ENCODE data around the gene RASD1.

Gene RASD1

DNA sequence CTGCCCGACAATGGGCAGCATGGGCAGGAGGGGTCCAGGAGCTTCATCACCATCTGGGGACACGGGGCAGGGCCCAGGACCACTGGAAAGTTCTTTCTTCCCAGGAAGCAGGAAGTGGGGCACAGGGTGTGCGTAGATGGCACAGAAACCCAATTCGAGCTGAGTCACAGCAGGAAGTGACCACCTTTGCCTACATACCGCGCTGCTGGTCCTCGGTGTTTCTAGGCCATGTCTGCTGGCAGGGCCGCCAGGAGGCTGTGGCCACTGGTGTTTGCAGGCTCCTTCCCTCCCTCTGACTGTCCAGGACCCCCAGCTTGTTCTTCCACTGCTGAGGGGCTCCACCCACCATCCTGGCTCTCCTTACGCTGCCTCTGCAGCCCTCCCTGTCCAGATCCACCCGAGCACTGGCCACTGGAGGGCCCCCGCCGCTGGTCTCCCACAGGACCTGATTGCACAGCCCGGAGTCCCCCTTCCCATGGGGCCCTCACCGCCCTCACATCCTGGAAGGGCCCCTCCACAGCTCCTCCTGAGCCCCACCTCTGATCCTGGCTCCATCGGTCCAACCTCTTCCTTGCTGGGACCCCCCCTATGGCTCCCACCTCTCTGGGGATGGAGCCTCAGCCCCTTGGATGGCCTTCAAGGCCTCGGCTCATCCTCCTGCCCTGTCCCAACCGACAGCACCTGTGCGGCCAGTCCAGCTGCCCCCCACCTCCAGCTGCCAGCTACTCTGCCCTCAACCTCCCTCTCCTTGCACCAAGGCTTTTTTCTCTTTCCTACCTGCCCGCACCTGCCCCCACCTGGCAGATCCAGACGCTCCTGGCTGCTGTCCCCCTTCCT, 14.5 kb upstream of the RASD1 start:
- DNase-seq (ENCODE audit: low read depth in 2 of 2): no peak

DNA sequence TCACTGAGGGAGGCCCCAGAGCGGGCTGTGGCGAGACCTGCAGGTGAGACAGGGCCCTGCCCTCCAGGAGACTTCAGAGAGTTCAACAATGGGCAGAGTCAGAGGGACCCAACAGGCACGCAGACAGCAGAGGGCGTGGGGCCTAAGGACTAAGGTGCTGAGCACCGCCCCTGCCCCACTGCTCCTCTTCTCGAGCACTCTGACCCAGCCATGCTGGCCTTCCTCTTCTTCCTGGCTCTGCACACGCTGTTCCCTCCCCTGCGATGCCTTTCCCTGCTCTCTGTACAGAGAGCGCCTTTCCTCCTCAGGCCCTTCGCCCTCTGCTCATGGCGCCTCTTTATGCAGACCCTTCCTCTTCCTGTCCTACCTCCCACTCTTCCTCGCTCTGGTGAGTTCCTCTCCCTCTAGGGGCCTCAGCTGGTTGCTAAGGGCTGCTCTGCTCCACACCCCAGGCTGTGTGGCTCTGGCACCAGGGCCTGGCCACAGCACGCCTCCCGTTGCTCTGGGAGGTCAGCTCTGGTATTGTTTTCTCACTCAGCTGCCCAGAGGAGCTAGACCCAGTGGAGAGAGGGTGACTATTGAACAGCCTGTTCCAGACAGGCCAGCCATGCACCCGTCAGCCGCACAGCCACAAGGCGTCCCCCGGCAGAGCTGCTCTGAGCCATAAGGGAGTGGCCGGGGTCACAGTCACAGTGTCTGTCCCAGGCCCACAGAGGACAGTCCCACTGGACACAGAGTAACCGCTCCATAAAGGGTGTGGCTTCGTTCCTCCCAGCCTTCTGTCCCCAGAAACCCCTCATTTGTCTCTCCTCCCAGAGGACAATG, 13.6 kb upstream of the RASD1 start:
- no peak for DNase-seq (ENCODE audit: low read depth in 2 of 2)

DNA sequence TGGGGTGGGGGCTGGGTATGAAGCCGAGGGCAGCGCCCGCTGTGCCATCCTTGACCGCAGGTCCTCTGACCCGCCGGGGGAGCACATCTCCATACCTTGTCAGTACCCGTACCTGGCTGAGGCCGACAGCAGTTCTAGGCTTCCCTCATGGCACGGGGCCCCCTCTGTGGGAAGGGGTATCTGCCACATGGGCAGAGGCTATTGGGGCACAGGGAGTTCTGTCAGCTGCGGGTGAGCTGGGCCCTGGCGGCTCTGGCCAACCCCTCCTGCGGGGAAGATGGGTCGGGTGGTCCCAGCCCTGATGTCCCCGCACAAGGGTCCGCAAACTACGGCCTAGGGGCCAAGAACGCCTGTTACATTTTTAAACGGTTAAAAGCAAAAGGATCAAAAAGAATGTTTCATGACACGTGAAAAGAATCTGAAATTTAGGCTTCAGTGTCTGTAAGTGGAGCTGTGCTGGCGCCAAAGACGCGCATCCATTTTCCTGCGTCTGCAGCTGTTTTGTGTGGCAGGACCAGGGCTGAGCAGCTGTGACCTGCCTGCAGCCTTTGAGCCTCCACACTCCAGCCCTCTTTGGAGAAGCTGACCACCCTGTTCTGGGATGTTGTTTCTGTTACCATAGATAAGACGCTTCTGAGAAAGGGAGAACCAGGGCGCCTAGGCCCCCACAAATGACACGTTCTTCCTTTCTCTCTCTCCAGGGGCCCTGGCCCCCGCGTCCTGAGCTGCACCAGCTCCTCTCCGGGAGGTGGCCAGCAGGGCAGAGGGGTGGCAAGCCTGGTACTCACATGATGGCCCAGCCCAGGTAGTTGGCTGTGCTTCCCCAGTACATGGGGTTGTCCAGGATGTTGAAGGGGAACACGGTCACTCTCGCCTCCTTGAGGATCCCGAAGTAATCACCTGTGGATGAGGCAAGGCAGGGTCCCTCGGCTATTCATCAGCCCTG, 12.7 kb upstream of the RASD1 start:
- DNase-seq (ENCODE audit: low read depth in 2 of 2): no peak

DNA sequence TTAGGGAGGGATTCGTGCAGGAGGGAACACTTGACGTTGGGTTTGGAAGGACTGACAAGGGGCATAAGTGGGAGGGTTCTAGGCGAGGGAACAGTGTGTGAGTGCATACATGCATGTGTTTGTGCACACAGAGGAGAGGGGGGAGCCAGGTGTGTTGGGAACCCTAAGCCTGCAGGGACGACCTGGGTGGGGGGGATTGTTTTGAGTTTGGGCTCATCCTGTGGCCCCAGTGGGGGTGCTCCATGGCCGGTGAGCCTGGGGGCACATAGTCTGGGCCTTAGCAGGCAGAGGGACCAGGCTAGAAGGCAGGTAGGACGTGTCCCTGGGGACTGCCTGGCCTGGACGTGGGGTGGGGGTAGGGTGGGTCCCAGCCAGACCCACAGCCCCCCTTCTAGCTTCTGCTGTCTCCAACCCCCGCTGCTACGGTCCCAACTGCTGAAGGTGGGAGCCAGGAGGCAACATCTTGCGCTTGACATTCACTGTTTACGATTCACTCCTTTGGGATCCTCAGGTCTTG, 11.9 kb upstream of the RASD1 start:
- DNase-seq (ENCODE audit: low read depth in 2 of 2): no peak

DNA sequence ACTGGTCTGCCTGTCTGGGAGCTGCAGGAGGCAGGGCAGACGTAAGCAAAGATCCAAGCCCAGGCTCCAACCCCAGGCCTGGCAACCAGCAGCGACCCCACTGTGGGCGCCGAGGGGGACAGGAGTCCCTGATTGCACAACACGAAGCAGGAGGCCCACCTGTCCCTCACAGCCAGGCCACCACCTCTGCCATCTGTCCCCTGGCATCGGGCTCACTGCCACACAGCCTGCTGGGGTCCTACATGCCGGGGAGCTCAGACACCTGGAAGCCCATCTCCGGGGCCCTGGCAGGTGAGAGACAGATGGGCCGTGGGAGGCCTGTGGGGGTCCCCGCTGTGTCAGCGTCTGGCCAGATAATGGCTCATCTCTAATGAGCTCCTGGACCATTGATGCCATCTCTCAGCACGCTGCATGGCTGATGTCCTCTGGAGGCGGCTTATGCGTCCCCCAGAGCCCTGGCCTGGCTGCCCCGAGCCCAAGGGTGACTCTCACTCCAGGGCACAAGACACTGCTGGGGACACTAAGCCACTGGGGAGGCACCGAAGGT, 11.3 kb upstream of the RASD1 start:
- no peak for DNase-seq (ENCODE audit: low read depth in 2 of 2)

DNA sequence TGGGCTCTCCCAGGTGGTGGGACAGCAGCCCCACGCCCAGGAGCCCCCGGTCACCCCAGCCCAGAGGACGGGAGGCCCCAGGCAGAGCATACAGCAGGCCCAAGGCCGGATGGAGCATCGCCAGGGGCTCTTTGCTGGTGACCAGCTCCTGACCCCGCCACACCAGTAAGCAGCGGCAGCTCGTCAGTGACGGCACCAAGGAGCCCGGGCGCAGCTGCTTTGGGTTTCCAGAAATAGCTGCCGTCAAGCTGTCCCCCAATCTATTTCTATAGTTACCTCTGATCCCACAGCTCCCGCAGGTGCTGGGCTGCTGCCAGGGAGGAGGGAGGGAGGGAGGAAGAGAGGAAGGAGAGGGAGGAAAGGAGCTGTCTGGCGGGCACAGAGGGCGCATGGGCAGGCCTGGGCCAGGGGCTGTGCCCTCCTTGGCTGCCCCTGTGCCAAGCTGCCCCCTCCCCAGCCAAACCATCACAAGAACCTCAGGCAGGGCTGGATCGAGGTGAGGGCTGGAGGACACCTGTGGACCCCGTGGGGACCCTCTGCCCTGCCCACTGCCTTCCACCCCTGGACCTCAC, 10.8 kb upstream of the RASD1 start:
- DNase-seq (ENCODE audit: low read depth in 2 of 2): no peak

DNA sequence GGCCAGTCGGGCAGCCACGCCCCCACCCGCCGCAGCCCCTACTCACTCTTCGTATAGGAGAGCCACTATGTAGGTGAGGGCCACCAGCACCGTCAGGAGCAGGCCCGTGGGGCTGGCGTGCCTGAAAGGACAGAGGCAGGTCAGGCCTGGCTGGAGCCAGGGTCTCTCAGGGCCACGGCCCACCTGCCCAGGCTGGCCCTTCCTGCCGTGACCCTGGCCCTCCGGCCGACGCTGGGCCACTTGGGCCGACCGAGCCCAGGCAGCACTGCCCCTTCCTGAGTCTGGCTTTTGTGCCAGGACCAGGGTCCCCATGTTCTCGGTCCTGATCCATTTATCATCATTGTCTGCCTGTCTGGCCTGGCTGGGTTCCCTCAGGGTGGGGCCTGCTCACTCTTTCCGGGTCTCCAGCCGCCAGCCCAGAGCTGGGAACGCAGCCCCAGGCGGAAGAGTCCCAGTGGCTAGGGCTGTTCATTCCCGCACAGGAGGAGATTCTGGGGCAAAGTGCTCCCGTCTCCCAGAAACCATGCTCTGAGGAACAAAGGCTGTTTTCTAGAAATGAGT, 10.1 kb upstream of the RASD1 start:
- no peak for DNase-seq (ENCODE audit: low read depth in 2 of 2)

DNA sequence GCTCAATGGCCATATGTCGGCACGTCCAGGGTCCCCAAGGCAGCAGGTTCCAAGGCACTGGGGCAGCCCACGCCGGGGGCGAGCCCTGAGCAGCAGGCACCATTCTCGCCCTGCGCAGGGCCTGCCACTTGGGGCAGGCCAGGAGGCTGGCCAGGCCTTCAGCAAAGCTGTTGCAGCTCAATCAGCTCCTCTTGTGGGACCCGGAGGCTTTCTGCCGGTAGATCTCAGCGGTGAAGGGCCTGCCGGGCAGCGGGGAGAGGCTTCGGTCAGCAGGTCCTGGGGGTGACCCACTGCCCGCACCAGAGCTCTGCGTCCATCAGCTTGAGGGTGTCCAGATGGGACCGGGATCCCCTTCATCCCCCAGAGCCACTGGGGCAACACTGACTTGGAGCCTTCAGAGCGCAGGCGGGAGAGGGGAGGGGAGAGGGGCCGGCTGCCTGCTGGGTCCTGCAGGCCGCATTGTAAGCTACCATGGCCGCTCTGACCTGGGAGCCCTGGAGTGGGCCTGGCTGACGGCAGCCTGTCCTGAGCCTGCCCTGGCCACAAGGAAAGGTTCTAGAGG, 9.5 kb upstream of the RASD1 start:
- no peak for DNase-seq (ENCODE audit: low read depth in 2 of 2)

DNA sequence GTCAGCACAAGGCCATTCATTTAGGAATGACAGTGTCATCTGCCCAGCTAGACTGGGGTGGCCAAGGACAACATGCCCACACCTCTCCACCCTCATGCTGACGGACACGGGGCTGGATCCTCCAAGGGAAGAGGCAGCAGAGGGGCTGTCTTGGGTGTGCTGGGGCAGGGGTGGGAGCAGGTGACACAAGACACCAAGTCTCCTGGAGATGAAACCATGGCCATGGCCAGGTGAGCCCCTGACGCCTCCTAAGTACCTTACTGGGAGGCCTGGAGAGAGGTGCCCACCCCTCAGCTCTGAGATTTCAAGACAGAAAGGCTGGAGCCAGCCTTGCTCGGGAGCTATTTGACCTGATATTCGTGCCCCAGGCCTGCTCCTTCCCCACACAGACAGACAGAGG, 9.0 kb upstream of the RASD1 start:
- DNase-seq (ENCODE audit: low read depth in 2 of 2): no peak

DNA sequence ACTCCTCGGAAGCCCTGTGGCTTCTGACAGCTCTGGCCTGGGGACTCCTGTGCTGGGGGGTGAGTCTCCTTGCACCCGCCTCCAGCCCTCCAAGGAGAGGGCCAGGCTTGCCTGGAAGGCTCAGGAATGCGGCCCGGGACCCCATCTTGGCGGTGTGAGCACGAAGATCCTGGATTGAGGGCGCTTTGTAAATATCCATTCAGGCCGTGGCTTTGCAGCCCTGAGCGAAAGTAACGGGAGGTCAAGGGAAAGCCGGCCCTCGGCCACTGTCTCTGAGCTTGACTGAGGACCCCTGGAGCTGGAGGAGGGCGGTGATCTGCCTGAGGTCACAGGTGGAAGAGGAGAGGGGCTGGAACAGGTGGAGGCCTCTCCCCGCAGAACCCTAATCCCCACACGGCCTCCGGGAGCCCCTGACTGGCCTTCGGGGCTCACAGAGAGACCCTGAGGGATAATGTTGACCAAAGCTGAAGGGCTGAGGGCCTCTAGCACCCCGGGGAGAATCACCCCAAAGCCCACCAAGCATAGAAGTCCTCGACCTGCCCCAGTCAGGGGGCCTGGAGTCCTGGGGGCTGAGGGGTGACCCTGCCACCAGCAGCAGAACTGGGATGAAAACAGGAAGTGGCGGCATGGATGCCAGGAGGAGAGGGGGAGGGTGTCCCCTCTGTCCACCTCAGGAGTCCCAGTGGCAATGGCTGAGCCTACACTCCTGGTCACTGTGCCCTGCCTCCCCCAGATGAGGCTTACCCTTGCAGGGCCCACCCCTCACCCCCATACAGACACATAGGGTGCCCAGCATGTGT, 8.3 kb upstream of the RASD1 start:
- no peak for DNase-seq (ENCODE audit: low read depth in 2 of 2)

DNA sequence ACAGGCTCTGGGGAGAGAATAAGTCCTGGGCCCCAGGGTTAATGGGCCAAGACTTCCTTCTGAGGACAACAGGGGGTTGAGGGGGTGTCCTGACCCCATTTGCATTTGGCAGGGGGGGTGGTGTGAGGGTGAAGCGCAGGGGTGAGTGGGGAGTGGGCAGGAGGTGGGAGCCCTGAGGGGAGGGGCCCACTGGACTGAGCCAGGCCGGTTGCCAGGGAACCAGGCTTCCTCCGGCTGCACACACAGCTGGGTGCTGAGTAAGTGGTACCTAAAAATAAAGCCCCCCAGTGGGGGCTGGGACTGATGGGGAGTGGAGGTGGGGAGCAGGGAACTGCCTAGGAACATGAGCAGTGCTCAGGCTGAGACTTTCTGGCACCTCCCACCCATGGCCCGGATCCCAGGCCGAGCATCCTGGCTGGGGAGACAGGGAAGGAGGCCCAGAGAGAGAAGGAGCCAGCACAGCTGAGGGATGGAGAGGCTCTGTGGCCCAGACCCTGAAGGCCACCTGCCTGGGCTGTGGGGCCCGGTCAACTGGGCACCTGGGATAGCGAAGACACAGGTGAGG, 7.5 kb upstream of the RASD1 start:
- DNase-seq (ENCODE audit: low read depth in 2 of 2): no peak

DNA sequence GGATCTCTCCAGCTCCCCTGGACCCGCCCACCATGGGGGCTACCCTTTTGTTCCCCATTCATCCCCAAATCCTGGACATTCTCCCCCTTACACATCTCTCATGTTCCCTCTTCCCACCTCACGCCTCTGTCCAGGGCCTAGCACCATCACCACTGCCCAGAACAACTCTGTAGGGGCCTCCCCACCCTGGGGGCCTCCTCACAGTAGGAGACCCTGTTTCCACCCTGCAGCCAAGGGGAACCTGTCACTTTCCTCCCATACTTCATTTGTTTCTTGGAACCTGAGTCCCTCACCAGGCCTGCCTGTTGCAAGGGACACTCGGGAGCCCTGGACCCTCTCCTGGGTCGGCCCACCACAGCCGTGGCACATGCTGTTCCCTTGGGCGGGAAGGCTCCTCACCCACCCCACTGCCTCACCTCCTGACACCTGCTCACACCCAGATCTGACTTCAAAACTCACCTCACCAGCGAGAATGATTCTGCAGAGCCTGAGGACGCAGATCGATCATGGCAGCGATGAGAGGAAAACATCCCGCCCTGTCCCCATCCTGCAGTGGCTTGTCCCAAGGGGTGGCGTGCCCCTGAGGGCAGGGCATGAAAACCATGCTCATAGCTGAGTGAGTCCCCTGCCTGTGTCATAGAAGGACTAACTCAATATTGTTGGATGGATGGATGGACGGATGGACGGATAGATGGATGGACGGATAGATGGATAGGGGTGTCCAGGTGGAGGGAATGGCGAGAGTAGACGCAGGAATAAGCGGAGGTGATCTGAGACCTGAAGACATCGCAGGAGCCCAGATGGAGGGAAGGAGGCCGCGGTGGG, 6.8 kb upstream of the RASD1 start:
- no peak for DNase-seq (ENCODE audit: low read depth in 2 of 2)

DNA sequence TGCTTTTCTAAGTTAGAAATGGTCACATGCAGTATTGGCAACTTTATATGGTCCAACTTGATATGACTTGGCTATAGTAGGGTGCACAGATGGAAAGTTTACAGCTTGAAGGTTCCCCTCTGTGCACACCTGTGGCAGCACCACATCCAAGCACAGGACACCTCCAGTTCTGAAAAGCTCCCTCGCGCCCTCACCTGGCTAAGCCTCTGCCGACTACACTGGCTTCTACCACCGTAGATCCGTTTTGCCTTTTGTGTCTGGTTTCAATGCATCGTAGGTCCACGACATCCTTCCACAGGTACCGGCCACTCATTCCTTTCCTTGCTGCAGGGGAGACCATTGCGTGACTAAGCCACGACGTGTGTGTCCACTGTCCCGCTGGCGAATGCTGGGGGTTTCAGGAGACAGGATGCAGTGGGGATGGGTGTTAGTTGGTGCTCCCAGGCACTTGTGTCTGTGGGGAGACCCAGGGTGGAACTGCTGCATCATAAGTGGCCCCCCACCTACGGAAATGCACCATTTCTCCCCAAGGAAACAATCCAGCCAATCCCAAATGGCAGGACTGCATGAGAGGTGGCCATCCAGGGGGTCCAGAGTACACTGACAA, 4.9 kb upstream of the RASD1 start:
- no peak for DNase-seq (ENCODE audit: low read depth in 2 of 2)

DNA sequence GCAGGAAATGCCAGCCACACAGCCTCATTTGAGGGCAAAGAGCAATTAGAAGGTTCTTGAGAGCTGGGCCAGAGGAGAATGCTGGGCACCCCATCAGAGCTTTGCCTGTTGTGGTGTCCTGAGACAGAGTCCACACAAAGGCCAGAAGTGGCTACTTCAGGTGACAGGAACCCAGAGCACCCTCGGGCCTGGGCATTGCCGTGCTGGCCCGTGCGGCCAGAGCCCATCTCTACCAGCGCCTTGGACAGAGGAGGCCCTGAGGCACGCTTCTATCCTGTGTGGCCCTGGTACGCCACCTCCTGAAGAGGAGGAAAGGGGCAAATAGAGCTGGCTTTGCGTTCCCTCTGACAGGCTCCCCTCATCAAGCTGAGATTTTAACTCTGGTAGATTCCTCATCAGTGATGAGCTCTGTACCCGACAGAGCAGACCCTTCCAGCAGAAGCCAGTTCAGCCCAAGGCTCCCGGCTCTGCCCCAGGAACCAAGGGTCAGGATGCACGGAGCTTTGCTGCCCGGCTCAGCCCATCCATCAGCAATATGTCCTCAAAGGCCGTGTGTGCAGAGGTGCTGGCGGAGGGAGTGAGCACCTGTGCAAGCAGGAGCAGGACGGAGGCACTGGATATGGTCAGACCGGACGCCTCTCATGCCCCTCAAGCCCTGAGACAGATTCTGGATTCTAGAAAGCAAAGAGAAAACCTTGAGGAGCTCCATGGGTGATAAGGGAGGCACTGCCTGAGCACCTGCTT, 3.4 kb upstream of the RASD1 start:
- no peak for DNase-seq (ENCODE audit: low read depth in 2 of 2)

DNA sequence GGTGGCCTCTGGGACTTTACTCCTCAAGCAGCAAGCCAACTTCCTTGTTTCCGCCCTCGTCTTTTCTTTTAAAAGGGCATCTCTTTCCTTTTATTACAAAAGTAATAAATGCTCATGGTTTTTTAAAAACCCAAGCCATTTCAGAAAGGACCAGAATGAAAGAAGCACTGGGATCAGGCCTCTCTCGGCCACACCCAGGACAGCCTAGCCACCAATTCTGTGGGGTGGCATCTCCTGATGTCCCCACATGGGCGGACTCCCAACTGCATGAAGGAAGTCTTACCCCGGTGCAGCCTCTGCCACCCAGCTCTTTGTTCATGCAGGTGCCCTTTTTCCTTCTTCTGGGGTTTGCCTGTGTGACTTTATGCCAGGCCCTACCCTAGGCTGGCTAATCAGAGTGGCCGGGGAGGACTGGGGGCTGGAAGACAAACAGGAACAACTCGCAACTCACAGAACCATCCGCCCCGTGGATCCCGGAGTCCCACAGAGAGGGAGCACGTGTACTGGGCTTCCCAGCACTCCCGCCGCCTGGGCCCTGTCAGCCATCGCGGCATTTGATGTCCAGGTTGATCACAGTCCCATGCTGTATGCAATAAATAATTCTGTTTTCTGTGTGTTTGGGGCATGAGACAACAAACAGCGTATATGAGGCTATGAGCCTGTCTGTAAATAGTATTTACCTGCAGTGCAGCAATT, 2.6 kb upstream of the RASD1 start:
- DNase-seq (ENCODE audit: low read depth in 2 of 2): no peak

DNA sequence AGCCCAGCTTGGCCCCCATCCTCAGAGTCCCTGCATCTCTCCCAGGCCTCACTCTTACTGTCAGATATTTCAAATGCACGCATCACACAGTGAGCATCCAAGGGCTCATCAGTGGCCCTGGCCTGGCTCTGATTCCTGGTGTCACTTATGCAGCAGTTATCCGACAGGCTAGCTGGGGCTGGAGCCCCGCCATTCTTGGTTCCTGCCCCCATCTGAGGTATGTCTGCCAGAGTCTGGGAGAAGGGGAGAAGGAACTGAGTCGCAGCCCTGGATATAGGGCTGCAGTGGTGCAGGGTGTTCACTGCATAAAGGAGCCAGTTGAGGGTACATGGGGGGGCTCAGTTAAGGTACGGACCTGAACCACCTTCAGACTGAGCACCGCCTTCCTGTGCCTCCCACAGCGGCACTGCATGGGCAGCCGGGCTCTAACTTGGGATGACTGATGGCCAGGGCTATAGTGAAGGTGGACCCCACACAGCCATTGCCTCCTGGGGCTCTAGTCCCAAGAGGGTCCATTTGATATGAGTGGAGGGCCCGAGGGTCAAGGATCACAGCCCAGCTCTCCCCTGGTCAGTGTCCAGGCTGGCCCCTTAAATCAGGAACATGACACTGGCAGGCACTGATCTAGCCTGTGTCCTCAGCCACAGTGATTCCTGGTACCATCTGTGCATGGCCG, 1.8 kb upstream of the RASD1 start:
- DNase-seq (ENCODE audit: low read depth in 2 of 2): no peak
